Upper lobe of left lung (tissue), 4 donors: ENCODE results near the gene CFAP161.

Experiments used
- POLR2AphosphoS5 ChIP-seq, 2 donors: sonication (generic); formaldehyde crosslinking; IDR thresholded peaks; one replicate each; pipeline ENCODE4 v1.5.1; 2017; ENCODE audit warnings: antibody characterized with exemption in 2 of 2
- TF ChIP-seq, protein P1 (sequence below), 6 experiments: fragments of 450-650 bp in 4 of 6; fragments of 200-600 bp in 2 of 6; sonication (generic) in 2 of 6; IDR thresholded peaks; one replicate each; pipeline ENCODE4 v1.5.1; 2016 to 2019; ENCODE audit warnings: antibody characterized with exemption in 6 of 6

DNA sequence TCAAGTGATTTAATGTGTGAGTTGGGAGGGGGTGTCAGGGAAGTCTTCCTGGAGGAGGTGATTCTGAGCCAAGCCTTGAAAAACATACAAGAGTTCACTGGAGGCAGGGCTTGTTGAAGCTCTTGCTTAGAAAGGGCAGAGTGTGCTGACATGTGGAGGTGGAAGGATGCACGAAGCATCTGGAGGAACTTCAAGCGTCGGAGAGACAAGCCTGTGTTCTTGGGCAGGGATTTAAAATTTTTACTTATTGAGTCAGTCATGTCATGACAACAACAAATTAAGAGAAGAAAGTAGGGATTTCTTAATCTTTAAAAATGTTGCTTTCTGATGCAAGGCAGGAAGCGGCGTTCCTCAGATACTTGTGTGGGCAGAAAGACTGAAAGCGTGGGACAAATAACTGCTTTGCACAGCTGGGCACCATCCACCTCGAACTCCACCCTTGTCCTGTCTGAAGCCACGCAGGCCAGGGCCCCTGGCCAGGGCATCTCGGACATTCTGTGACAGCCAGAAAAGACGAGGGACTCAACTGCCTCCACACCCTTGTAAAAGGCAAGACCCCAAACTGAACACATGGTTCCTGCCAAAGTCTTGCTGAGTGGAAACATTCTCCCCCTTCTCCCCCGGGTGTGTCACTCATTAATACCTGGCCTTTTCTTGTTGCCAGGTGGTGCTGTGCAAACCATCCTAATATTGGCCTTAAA lies 55.7 kb downstream of the CFAP161 start:
- peak; percentile 66 to 74 for TF ChIP-seq POLR2AphosphoS5 (IDR thresholded peaks at IDR 0.05)
- TF ChIP-seq, protein P1, sequence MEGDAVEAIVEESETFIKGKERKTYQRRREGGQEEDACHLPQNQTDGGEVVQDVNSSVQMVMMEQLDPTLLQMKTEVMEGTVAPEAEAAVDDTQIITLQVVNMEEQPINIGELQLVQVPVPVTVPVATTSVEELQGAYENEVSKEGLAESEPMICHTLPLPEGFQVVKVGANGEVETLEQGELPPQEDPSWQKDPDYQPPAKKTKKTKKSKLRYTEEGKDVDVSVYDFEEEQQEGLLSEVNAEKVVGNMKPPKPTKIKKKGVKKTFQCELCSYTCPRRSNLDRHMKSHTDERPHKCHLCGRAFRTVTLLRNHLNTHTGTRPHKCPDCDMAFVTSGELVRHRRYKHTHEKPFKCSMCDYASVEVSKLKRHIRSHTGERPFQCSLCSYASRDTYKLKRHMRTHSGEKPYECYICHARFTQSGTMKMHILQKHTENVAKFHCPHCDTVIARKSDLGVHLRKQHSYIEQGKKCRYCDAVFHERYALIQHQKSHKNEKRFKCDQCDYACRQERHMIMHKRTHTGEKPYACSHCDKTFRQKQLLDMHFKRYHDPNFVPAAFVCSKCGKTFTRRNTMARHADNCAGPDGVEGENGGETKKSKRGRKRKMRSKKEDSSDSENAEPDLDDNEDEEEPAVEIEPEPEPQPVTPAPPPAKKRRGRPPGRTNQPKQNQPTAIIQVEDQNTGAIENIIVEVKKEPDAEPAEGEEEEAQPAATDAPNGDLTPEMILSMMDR (IDR thresholded peaks at IDR 0.05), result no peak
